Omental fat pad (tissue), 4 donors: Measurements from ENCODE around the gene SYT15. TPM values are rescaled to one million over a fixed set of nuclear protein-coding genes. Genes with fewer than 3 reads are reported as not detected.
A peak's percentile ranks its signal among the peaks of the same experiment; 100 is the strongest.
"Not testable (repeated sequence)": the region's sequence is repeated elsewhere in the genome, so short reads cannot be mapped to it uniquely, and the experiment has no call there.

Experiments used
- ATAC-seq: fragments of 150-250 bp; one replicate; pipeline ENCODE4 v1.9.1; 2016; ENCODE audit warnings: mild to moderate bottlenecking, moderate library complexity; ENCODE audit not compliant: low FRiP score
- DNase-seq: peaks from one replicate; pipeline ENCODE4 v3.0.0-alpha.2; 2019; ENCODE audit warnings: low spot score
- total RNA-seq, 4 donors: library from RNA; depleted of rRNA; stranded (reverse); fragments of >200 nt; gene quantifications; one replicate each; pipeline ENCODE4 v1.1.0, GENCODE V29; 2016
- TF ChIP-seq, protein P1 (sequence below), 3 donors: fragments of 450-650 bp; IDR thresholded peaks; one replicate each; pipeline ENCODE4 v1.5.1; 2016 to 2017; ENCODE audit warnings: antibody characterized with exemption in 3 of 3, mild to moderate bottlenecking in 3 of 3, moderate library complexity in 2 of 3

Gene SYT15
- 1 to 10 TPM in 3 of 4 donors, under 1 TPM in 1; 0.65 to 9.6 (median 2.9) TPM for total RNA-seq

DNA sequence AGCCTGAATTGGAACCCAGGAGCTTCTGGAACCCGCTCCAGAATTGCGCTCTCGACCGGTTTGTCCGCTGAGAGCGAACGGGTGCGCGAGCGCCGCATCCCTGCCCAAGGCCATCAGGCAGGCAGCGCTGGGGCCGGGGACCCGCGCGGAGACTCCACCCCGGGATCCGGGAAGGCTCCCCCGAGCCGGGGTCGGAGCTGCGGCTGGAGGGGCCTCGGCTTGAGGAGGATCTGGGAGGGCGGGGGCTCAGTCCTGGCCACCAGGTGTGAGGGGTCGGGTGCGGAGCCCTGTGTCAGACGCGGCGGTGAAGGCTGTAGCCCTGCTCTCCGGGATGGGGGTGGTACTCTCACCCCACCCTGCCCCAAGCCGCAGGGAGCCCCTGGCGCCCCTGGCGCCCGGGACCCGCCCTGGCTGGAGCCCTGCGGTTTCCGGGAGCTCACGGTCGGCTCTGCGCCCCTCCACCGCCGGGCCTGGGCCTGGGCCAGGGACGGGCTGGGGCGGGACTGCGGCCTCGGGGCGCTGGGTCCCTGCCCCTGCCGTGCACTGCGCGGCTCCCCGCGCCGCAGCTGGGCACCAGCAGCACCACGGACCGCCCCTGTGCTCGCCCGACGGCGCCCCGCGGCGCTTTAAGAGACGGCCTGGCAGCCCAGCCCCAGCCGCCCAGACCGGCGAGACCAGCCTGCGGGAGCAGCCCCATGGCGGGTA is at the start of gene SYT15:
Gene SYT15, plus strand, starts transcription at position 655 of the 705 bp plus-strand sequence. Its CDS starts 41 bp downstream, at position 696.
- DNase-seq, result not testable (repeated sequence)
- peak; percentile 9 for ATAC-seq

- not testable (repeated sequence) for ATAC-seq, DNase-seq
These were observed 49.2 kb upstream of the SYT15 start for GRCh38 chr10:46529742-46530141.

DNA sequence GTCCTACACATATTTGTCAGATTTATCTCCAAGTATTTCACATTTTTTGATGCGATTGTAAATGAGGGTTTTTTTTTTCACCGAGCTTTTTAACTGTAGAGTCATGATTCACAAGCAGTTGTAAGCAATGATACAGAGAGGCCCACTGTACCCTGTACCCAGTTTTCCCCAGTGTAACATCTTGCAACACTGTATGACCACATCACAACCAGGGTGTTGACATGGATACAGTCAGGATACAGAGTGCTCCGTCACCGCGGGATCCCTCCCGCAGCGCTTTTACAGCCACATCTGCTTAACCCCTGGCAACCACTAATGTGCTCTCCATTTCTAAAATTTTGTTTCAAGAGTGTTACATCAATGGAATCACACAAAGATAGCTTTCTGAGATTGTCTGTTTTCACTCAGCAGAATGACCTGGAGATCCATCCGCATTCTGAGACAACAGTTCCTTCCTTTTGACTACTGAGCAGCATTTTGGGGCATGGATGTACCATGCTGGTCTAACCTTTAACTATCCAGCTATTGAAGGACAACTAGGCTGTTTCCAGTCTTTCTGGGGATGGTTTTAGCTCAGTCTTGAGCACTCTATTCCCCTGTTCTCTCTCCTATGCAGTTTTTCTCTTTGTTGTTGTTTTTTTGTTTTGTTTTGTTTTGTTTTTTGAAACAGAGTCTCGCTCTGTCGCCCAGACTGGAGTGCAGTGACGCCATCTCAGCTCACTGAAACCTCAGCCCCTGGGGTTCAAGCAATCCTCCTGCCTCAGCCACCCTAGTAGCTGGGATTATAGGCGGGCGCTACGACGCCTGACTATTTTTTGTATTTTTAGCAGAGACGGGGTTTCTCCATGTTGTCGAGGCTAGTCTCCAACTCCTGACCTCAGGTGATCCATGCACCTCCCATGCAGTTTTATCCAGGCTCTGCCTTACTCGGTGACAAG is 48.4 kb upstream of the SYT15 start:
- ATAC-seq (no peak), DNase-seq (no peak)
- TF ChIP-seq, protein P1, sequence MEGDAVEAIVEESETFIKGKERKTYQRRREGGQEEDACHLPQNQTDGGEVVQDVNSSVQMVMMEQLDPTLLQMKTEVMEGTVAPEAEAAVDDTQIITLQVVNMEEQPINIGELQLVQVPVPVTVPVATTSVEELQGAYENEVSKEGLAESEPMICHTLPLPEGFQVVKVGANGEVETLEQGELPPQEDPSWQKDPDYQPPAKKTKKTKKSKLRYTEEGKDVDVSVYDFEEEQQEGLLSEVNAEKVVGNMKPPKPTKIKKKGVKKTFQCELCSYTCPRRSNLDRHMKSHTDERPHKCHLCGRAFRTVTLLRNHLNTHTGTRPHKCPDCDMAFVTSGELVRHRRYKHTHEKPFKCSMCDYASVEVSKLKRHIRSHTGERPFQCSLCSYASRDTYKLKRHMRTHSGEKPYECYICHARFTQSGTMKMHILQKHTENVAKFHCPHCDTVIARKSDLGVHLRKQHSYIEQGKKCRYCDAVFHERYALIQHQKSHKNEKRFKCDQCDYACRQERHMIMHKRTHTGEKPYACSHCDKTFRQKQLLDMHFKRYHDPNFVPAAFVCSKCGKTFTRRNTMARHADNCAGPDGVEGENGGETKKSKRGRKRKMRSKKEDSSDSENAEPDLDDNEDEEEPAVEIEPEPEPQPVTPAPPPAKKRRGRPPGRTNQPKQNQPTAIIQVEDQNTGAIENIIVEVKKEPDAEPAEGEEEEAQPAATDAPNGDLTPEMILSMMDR (IDR thresholded peaks at IDR 0.05), result no peak

GRCh38 chr10:46532256-46532655 is 46.7 kb upstream of the SYT15 start:
- ATAC-seq, result not testable (repeated sequence)

DNA sequence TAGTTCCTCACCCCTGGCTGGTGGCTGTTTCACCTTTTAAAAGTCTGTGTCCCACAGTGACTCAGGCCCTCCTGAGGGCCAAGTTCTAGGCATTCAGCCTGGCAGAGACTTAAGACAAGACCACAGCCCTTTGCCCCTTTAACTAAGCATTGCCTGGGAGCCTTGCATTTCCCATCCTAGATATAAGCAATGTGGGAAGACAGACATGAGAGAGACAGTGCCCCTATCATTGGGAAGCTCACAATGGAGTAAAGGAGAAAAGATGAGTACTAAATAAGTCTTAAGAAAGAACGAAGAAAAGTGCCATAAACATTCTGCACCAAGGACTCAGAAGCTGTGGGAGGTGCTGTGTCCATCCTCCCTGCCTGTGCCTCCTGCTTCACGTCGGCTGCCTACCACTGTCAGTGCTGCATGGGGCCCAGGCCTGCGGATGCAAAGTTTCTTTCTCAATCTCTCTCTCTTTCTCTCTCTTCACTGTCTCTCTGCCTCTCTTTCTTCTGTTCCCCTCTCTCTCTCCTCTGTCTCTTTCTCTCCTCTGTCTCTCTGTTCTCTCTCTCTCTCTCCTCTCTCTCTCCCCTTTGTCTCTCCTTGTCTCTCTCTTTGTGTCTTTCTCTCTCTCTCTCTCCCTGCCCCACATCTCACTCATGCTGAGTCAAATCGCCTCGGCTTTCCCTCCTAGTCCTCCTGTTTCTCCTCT is 44.0 kb upstream of the SYT15 start:
- no peak for ATAC-seq
- TF ChIP-seq, protein P1 (IDR thresholded peaks at IDR 0.05), result no peak
- no peak for DNase-seq

More at GRCh38 chr10:46532256-46532655, 46.7 kb upstream of the SYT15 start:
- DNase-seq, result not testable (repeated sequence)

GRCh38 chr10:46536171-46536570 is 42.8 kb upstream of the SYT15 start:
- DNase-seq, result no peak
- TF ChIP-seq, protein P1 (IDR thresholded peaks at IDR 0.05), result no peak
- no peak for ATAC-seq

- no peak for ATAC-seq
- TF ChIP-seq, protein P1 (IDR thresholded peaks at IDR 0.05), result no peak
- no peak for DNase-seq
These were observed 42.1 kb upstream of the SYT15 start for GRCh38 chr10:46536781-46537180.

DNA sequence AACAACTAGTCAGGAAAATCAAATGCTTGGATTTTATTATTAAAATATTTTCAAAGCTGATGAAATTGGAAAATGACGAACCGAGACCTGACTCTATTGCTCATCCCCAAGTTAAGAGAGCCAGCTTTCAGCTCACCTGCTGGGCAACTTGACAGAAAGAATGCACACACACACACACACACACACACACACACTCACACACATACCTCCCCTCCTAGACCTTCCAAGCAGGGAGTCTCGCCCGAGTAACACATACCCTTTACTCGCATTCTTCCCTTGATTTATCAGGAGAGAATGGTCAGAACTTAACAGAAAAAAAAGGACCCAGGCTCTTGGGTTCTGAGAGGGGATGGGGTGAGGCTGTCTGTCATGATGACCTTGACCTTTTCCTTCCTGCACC is 41.6 kb upstream of the SYT15 start:
- DNase-seq, result no peak
- ATAC-seq, result no peak
- TF ChIP-seq, protein P1 (IDR thresholded peaks at IDR 0.05), result no peak
